CD4-positive, alpha-beta memory T cell (primary cell): ENCODE measurements around the gene PAF1. TPM values are rescaled to one million over a fixed set of nuclear protein-coding genes. Genes with fewer than 3 reads are reported as not detected.

Source experiments
- CTCF ChIA-PET: fragments of 350-600 bp; sonication (Branson Sonifier 250); formaldehyde crosslinking; loops from one replicate; lab custom pipeline; 2021; ENCODE audit warnings: inconsistent platforms; ENCODE audit not compliant: partially characterized antibody; lab: Charles Lee
- POLR2A ChIA-PET: fragments of 350-600 bp; sonication (Branson Sonifier 250); formaldehyde crosslinking; loops from one replicate; lab custom pipeline; 2021; ENCODE audit not compliant: partially characterized antibody; lab: Charles Lee
- DNase-seq, 5 donors: peaks; one replicate each; pipeline versions ENCODE4 v3.0.0 to v3.0.0-alpha.2; 2020 to 2022; ENCODE audit warnings: mixed read lengths in 1 of 5
- H3K27ac ChIP-seq: one replicate; pipeline ENCODE4 v1.7.0; 2013; ENCODE audit warnings: low read depth, low read length
- H3K27me3 ChIP-seq: 2 replicates; pipeline ENCODE4 v1.7.0; 2013; ENCODE audit warnings: mild to moderate bottlenecking, low read length, moderate library complexity; ENCODE audit not compliant: insufficient read depth
- H3K36me3 ChIP-seq: 2 replicates; pipeline ENCODE4 v1.7.0; 2013; ENCODE audit warnings: mild to moderate bottlenecking, low read length, moderate library complexity; ENCODE audit not compliant: insufficient read depth
- H3K4me1 ChIP-seq: 2 replicates; pipeline ENCODE4 v1.7.0; 2013; ENCODE audit warnings: mild to moderate bottlenecking, low read length, moderate library complexity; ENCODE audit not compliant: insufficient read depth
- H3K4me3 ChIP-seq, 2 donors: one replicate each; pipeline ENCODE4 v1.7.0; 2013; ENCODE audit warnings: low read length in 2 of 2, mild to moderate bottlenecking in 1 of 2
- H3K9me3 ChIP-seq, 2 donors: one replicate each; pipeline ENCODE4 v1.7.0; 2013; ENCODE audit warnings: low read length in 2 of 2, control low read depth in 1 of 2; ENCODE audit not compliant: control insufficient read depth in 1 of 2
- H3K27ac Mint-ChIP-seq, 7 donors: one replicate each; pipeline ENCODE4 v1.8.0; 2020 to 2021; ENCODE audit warnings: mixed read lengths in 7 of 7, mild to moderate bottlenecking in 6 of 7, inconsistent platforms in 3 of 7, moderate library complexity in 3 of 7
- H3K27me3 Mint-ChIP-seq, 2 donors: one replicate each; pipeline ENCODE4 v1.8.0; 2020 to 2021; ENCODE audit warnings: mixed read lengths in 2 of 2
- H3K36me3 Mint-ChIP-seq, 2 donors: one replicate each; pipeline ENCODE4 v1.8.0; 2020 to 2021; ENCODE audit warnings: mixed read lengths in 2 of 2, inconsistent platforms in 1 of 2, mild to moderate bottlenecking in 1 of 2
- H3K4me1 Mint-ChIP-seq, 4 donors: one replicate each; pipeline ENCODE4 v1.8.0; 2020 to 2021; ENCODE audit warnings: mixed read lengths in 4 of 4, mild to moderate bottlenecking in 1 of 4
- H3K4me3 Mint-ChIP-seq, 8 donors: one replicate each; pipeline ENCODE4 v1.8.0; 2020 to 2021; ENCODE audit warnings: mixed read lengths in 8 of 8, mild to moderate bottlenecking in 7 of 8, moderate library complexity in 6 of 8, inconsistent platforms in 3 of 8
- H3K9me3 Mint-ChIP-seq, 8 donors: one replicate each; pipeline ENCODE4 v1.8.0; 2020 to 2021; ENCODE audit warnings: mixed read lengths in 8 of 8, mild to moderate bottlenecking in 5 of 8, inconsistent platforms in 3 of 8, moderate library complexity in 1 of 8
- intact Hi-C: fragments of 100-400 bp; cut with micrococcal nuclease; formaldehyde crosslinking; loops from one replicate; pipeline ENCODE4 v1.15.1; 2023
- polyA plus RNA-seq, 2 donors: library from polyadenylated mRNA; unstranded; fragments of 300-500 nt; fragmentation: Illumina TruSeq; gene quantifications; one replicate each; pipeline ENCODE4 v1.2.3, GENCODE V29; 2021
- total RNA-seq, 2 experiments: library from RNA; stranded (reverse); gene quantifications; one replicate each; pipeline ENCODE4 v1.2.3, GENCODE V29; 2021

Gene PAF1
- total and polyA plus RNA-seq, 4 experiments from 2014 or later, result 21.5 to 53.8 (median 47.9) TPM

DNA sequence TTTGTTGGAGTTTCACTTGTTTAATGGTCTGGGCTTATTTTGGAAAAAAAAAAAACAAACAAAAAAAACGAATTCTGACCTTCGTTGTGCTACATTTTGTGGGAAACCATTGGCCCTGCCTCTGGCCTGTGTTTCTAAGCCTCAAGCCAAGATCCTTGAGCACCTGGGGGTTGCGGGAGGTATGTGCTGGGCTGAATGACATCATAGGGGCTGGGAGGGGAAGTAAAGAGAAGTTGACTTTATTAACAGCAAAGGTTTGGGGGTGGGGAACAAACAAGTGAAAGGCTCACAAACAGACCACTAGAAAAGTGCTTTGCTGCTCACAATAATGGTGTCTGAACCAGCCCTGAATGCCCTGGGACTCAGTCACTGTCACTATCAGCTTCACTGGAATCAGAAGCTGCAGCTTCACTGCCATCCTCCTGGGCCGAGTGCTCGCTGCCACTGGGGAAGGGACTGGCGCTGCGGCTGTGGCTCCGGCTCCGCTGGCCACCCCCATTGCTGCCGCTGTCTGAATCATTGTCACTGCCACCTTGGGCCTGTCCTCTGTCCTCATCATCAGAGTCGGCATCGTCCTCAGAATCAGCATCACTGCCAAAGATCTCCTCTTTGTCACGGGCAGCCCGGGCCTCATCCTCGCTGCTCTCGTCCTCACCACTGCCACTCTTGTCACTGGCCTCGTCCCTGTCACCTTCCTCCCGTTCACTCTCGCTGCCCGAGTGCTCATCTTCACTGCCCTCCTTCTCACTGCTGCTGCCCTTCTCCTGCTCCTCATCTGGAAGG is 5.1 kb downstream of the PAF1 start:
- peaks cover 7 to 22% (median 14%) of the 10 kb centered on the region in 4 donors for H3K4me1 Mint-ChIP-seq
- no peak for DNase-seq
- peak overlapping the region in 1 of 8 donors; percentile 15 for H3K4me3 Mint-ChIP-seq
- H3K4me3 ChIP-seq, result no peak overlapping the region
- H3K27me3 ChIP-seq, result no peaks in the 10 kb centered on the region
- intact Hi-C loops, result no loop called here
- ChIA-PET CTCF (interaction anchor here (1.5 kb wide), 1 partner anchor 264 kb away, joined by 3 read pairs; no protein-coding TSS in a partner anchor), POLR2A (interaction anchor here (0.7 to 0.8 kb wide), 2 partner anchors 26 to 254 kb away, joined by 3 read pairs; no protein-coding TSS in a partner anchor)
- H3K36me3 ChIP-seq, result peaks cover 61% of the 10 kb centered on the region
- no peaks in the 10 kb centered on the region for H3K9me3 ChIP-seq
- no peaks in the 10 kb centered on the region for H3K9me3 Mint-ChIP-seq
- peaks cover 12% of the 10 kb centered on the region for H3K4me1 ChIP-seq
- peaks cover 39 to 89% of the 10 kb centered on the region in 2 donors for H3K36me3 Mint-ChIP-seq
- H3K27ac ChIP-seq, result no peak overlapping the region
- H3K27me3 Mint-ChIP-seq, result no peaks in the 10 kb centered on the region
- peak overlapping the region in 6 of 7 donors; percentile 53 to 89 (median 80) for H3K27ac Mint-ChIP-seq

DNA sequence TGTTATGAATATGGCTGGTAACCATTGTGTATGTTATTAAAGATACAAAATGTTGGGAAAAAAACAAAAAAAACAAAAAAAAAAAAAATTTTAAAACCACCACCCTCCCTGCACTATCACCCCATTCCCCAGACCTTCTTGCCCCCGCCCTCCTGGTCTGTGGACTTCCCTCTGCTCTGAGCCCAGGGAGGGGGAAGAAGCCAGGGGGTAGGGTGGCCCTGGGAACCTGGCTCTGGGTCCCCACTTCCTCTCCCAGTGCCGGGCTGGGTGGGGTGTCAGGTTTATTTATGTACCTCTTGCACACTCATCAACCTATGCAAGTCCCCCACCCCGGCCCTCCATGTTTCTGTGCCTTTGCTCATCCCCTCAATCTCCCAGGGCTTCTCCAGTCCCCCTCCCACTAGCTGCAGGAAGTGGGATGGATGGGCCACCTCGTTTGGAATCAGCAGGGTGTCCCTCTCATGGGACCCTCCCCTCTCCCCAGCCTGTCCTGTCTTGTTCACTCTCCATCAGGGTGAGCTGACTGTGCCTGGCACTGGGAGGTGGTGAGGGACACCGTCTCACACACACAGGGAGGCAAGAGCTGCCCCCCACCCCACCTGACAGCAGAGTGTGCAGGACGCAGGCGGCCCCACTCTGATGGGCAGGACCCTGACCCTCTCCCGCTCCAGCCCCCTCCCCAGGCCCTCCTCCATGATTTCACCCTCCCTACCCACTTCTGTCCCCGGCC is 5.9 kb downstream of the PAF1 start:
- H3K27ac ChIP-seq, result no peak overlapping the region
- Mint-ChIP-seq H3K4me1 (peaks cover 2 to 16% (median 7%) of the 10 kb centered on the region in 4 donors), H3K36me3 (peaks cover 39 to 88% of the 10 kb centered on the region in 2 donors), H3K9me3 (no peaks in the 10 kb centered on the region), H3K27ac (peak overlapping the region in 6 of 7 donors; percentile 37 to 89 (median 75)), H3K27me3 (no peaks in the 10 kb centered on the region), H3K4me3 (no peak overlapping the region)
- intact Hi-C loops, result no loop called here
- H3K36me3 ChIP-seq, result peaks cover 66% of the 10 kb centered on the region
- no peak overlapping the region for H3K4me3 ChIP-seq
- H3K27me3 ChIP-seq, result no peaks in the 10 kb centered on the region
- ChIA-PET POLR2A (interaction anchor here (0.7 to 0.8 kb wide), 2 partner anchors 26 to 253 kb away, joined by 3 read pairs; no protein-coding TSS in a partner anchor), CTCF (no interaction called here)
- H3K4me1 ChIP-seq, result peaks cover 6% of the 10 kb centered on the region
- DNase-seq, result no peak
- H3K9me3 ChIP-seq, result no peaks in the 10 kb centered on the region

DNA sequence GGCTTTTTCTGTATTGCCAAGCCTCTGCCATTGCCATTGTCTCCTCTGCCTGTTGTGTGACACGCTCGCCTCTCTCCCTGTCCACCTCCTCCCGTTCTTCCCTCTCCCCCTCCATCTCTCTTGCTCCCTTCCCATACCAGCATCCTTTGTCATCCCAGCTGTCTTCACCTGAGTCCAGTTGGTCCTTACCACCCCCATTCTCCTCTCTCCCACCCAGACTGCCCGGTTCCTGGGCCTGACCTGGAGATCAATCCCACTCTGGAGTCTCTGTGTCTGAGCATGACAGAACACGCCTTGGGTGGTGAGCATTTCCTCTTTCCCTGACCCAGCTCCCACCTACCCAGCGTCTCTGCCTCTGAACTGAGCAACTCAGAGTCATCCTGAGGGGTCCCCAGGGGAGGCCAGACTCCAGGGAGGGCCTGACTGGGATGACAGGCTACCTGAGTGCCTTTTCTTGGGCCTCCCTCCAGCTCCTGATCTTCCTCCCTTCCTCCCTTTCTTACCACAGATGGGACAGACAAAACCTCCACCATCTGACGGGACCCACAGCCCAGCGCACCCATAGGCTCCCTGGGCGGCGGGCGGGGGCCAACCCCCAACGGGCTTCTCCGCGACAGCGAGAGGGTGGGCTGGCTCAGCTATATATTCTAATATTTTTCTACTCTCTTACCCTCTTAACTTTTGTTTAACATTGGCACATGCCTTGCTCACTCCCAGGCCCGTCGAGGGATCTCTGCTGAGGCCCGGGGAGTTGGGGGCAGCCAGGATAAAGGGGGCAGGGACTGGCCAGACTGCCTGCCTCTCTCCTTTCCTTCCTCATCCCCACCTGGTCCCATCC is 7.7 kb downstream of the PAF1 start:
- no peak for DNase-seq
- Histone ChIP-seq H3K36me3 (peaks cover 64% of the 10 kb centered on the region), H3K27ac (no peak overlapping the region), H3K4me1 (no peaks in the 10 kb centered on the region), H3K4me3 (no peak overlapping the region), H3K9me3 (no peaks in the 10 kb centered on the region), H3K27me3 (no peaks in the 10 kb centered on the region)
- Mint-ChIP-seq H3K9me3 (no peaks in the 10 kb centered on the region), H3K27ac (peak overlapping the region in 4 of 7 donors; percentile 40 to 80 (median 54)), H3K4me3 (no peak overlapping the region), H3K4me1 (peaks cover 0 to 3% (median under 1%) of the 10 kb centered on the region in 4 donors), H3K27me3 (no peaks in the 10 kb centered on the region), H3K36me3 (peaks cover 36 to 89% of the 10 kb centered on the region in 2 donors)
- intact Hi-C loops, result no loop called here
- CTCF ChIA-PET, result no interaction called here
- POLR2A ChIA-PET, result interaction anchor here (0.6 kb wide), 1 partner anchor 53 kb away, joined by 3 read pairs; the partner anchor contains the start of gene RPS16

DNA sequence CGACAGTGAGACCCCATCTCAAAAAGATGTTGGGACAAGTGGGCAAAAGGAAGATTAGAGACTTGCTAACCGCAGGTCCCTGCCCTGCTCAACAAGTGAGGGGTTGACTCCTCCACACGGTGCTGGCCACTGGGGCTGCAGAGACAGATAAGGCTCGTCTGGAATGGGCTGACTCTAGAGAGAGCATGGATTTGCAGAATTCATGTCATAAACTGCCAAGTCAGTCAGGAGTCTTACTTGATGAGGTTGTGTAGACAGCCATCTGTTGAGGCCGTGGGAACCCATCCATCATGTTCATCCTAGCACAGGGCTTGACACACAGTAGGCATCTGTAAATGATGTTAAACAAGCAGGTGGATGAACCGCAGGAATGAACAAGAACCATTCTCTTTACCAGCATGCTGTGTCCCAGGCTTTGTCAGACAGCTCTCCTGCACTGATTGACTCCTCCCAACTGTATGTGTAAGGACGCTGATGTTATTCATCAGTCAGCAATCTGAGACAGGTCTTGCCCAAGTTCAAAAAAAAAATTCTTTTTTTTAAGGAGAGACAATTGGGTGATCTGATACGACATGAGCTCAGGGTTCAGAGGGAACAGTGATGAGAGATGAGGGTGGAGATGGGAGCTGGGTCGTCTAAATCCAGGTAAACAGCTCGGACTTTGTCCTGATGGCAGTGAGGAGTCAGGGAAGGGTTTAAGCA is 8.8 kb downstream of the PAF1 start:
- H3K36me3 ChIP-seq, result peaks cover 68% of the 10 kb centered on the region
- no peak for DNase-seq

DNA sequence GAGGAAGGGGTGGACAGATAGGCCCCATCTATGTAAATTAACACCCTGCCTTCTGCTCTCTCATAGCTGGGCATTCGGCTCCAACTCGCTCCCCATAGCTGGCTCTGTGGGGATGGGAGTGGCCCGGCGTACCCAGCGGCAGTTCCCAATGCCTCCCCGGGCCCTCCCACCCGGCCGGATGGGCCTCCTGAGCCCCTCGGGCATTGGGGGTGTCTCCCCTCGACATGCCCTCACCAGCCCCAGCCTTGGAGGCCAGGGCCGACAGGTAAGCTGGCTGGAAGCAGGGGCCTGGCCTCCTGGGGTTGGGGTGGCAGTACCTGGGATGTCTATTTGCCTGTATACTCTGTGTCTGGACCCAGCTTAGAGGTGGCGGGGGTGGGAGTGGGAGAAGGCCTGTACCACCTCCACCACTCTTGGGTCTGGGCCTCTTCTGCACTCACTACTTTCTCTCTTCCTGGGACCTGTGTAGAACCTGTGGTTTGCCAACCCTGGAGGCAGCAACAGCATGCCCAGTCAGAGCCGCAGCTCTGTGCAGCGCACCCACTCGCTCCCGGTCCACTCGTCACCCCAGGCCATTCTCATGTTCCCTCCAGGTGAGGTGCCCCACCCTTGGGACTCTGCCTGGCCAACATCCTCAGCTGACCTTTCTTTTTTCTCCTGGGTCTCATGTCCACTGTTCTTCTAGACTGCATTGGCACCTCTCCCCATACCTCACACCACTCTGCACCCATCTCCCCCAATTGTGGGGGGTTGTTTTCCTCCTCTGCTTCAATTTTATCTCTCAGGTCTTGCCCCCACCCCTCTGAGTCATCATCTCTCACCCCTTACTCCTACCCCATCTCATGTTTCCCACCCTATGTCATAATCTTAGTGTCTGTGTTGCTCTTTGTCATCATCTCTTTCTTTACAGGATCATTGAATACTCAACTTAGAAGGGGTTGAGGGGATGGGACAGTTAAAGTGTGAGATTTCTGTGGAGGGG is 10.1 kb downstream of the PAF1 start:
- CTCF ChIA-PET, result no interaction called here
- H3K9me3 Mint-ChIP-seq, result no peaks in the 10 kb centered on the region
- no peaks in the 10 kb centered on the region for H3K4me1 Mint-ChIP-seq
- H3K36me3 Mint-ChIP-seq, result peaks cover 36 to 89% of the 10 kb centered on the region in 2 donors
- DNase-seq, result no peak
- H3K4me3 Mint-ChIP-seq, result no peak overlapping the region
- intact Hi-C loops, result no loop called here
- H3K27ac ChIP-seq, result no peak overlapping the region
- H3K27me3 ChIP-seq, result no peaks in the 10 kb centered on the region
- no peaks in the 10 kb centered on the region for H3K4me1 ChIP-seq
- POLR2A ChIA-PET, result no interaction called here
- H3K27ac Mint-ChIP-seq, result peak overlapping the region in 6 of 7 donors; percentile 16 to 86 (median 34)
- H3K4me3 ChIP-seq, result no peak overlapping the region
- H3K27me3 Mint-ChIP-seq, result no peaks in the 10 kb centered on the region
- H3K36me3 ChIP-seq, result peaks cover 68% of the 10 kb centered on the region
- H3K9me3 ChIP-seq, result no peaks in the 10 kb centered on the region

More for the DNA sequence above, 8.8 kb downstream of the PAF1 start:
- H3K27ac Mint-ChIP-seq, result peak overlapping the region in 5 of 7 donors; percentile 25 to 76 (median 36)
- no peak overlapping the region for H3K4me3 Mint-ChIP-seq
- H3K9me3 Mint-ChIP-seq, result no peaks in the 10 kb centered on the region
- intact Hi-C loops, result no loop called here
- no peaks in the 10 kb centered on the region for H3K27me3 Mint-ChIP-seq
- H3K4me1 ChIP-seq, result no peaks in the 10 kb centered on the region
- CTCF ChIA-PET, result no interaction called here
- no peak overlapping the region for H3K27ac ChIP-seq
- H3K4me3 ChIP-seq, result no peak overlapping the region
- H3K9me3 ChIP-seq, result no peaks in the 10 kb centered on the region
- POLR2A ChIA-PET, result interaction anchor here (0.6 kb wide), 1 partner anchor 54 kb away, joined by 3 read pairs; the partner anchor contains the start of gene RPS16
- no peaks in the 10 kb centered on the region for H3K27me3 ChIP-seq
- peaks cover 0 to 3% (median 0%) of the 10 kb centered on the region in 4 donors for H3K4me1 Mint-ChIP-seq
- H3K36me3 Mint-ChIP-seq, result peaks cover 41 to 90% of the 10 kb centered on the region in 2 donors
